Endothelial cell of umbilical vein (primary cell): ENCODE measurements around the gene TCERG1. TPM values are rescaled to one million over a fixed set of nuclear protein-coding genes. Genes with fewer than 3 reads are reported as not detected.
A peak's percentile ranks its signal among the peaks of the same experiment; 100 is the strongest.

Source experiments
- Bru-seq: library from RNA; stranded (reverse); fragments of 400-500 nt; gene quantifications from one replicate; lab custom pipeline; 2021; lab: Mats Ljungman, UMichigan
- BruChase-seq, 2 experiments: library from RNA; stranded (reverse); fragments of 400-500 nt; gene quantifications; one replicate each; lab custom pipeline; 2021; lab: Mats Ljungman, UMichigan
- BruUV-seq: library from RNA; stranded (reverse); fragments of 400-500 nt; replicated peaks from 2 replicates; lab custom pipeline; 2021; lab: Mats Ljungman, UMichigan
- CTCF ChIA-PET: fragments of 300-600, 350-600 bp; sonication (Branson Sonifier 250); formaldehyde crosslinking; loops from one replicate; lab custom pipeline; 2021; ENCODE audit warnings: antibody characterized with exemption, inconsistent platforms; lab: Charles Lee
- POLR2A ChIA-PET: fragments of 300-600, 350-600 bp; sonication (Branson Sonifier 250); formaldehyde crosslinking; loops from one replicate; lab custom pipeline; 2021; ENCODE audit warnings: antibody characterized with exemption, inconsistent platforms; lab: Charles Lee
- DNase-seq: peaks from one replicate; pipeline ENCODE4 v3.0.0-alpha.2; 2011; ENCODE audit warnings: low read depth, low spot score
- FAIRE-seq: peaks from 2 replicates; lab custom pipeline; 2011; peaks lifted over from hg19 to GRCh38; lab: Jason Lieb, UNC
- H2AFZ ChIP-seq: 2 replicates; pipeline ENCODE4 v1.6.0; 2012; ENCODE audit warnings: low read depth, low read length, control low read depth, inconsistent platforms
- H3K27ac ChIP-seq: 2 replicates; pipeline ENCODE4 v1.5.1; 2011; ENCODE audit warnings: low read depth, mild to moderate bottlenecking, control low read depth, low read length, moderate library complexity; ENCODE audit not compliant: insufficient read depth
- H3K27me3 ChIP-seq, 2 experiments: 2 replicates each; pipeline versions ENCODE4 v1.6.0 to v1.6.1; 2011; ENCODE audit warnings: low read length in 2 of 2, mixed read lengths in 1 of 2; ENCODE audit not compliant: control insufficient read depth in 2 of 2, insufficient read depth in 2 of 2
- H3K36me3 ChIP-seq, 2 experiments: 2 replicates in 1 of 2; 3 replicates in 1 of 2; pipeline ENCODE4 v1.5.1; 2011; ENCODE audit warnings: low read length in 2 of 2, mild to moderate bottlenecking in 1 of 2, moderate library complexity in 1 of 2; ENCODE audit not compliant: control insufficient read depth in 2 of 2, insufficient read depth in 2 of 2; ENCODE audit errors: extremely low read depth in 1 of 2
- H3K4me1 ChIP-seq: 3 replicates; pipeline ENCODE4 v1.5.1; 2011; ENCODE audit warnings: mild to moderate bottlenecking, low read length; ENCODE audit not compliant: control insufficient read depth, insufficient read depth; ENCODE audit errors: extremely low read depth
- H3K4me2 ChIP-seq: 2 replicates; pipeline ENCODE4 v1.6.1; 2011; ENCODE audit warnings: low read length, control low read depth, mixed read lengths; ENCODE audit not compliant: insufficient read depth
- H3K4me3 ChIP-seq, 3 experiments: fragments of 200-600 bp in 1 of 3; sonication (generic), shearing (Covaris generic) in 1 of 3; replicated peaks in 1 of 3; 2 replicates each; pipeline ENCODE4 v1.5.1; 2011 to 2016; ENCODE audit warnings: control low read depth in 3 of 3, low read length in 3 of 3, mild to moderate bottlenecking in 2 of 3, inconsistent platforms in 1 of 3, low read depth in 1 of 3, moderate library complexity in 1 of 3; ENCODE audit not compliant: insufficient read depth in 1 of 3
- H3K79me2 ChIP-seq: 2 replicates; pipeline ENCODE4 v1.6.0; 2012; ENCODE audit warnings: low read length, inconsistent platforms; ENCODE audit not compliant: control insufficient read depth, insufficient read depth
- H3K9ac ChIP-seq: replicated peaks from 2 replicates; pipeline ENCODE3; 2011; ENCODE audit warnings: low read length, control low read depth; ENCODE audit not compliant: insufficient read depth; ENCODE audit errors: extremely low read depth
- H3K9me1 ChIP-seq: replicated peaks from 3 replicates; pipeline ENCODE4 v1.6.0; 2011; ENCODE audit warnings: mild to moderate bottlenecking, low read length; ENCODE audit not compliant: control insufficient read depth, insufficient read depth; ENCODE audit errors: extremely low read depth
- H3K9me3 ChIP-seq: replicated peaks from 2 replicates; pipeline ENCODE4 v1.5.1; 2012; ENCODE audit warnings: low read length, inconsistent platforms; ENCODE audit not compliant: control insufficient read depth, insufficient read depth
- H4K20me1 ChIP-seq: replicated peaks from 2 replicates; pipeline ENCODE3; 2011; ENCODE audit warnings: mild to moderate bottlenecking, low read length; ENCODE audit not compliant: control insufficient read depth, insufficient read depth; ENCODE audit errors: extremely low read depth
- EZH2 ChIP-seq: IDR thresholded peaks from 2 replicates; pipeline ENCODE4 v1.6.1; 2012; ENCODE audit warnings: borderline replicate concordance, low read depth, mild to moderate bottlenecking, moderate library complexity, low read length, inconsistent platforms; ENCODE audit not compliant: severe bottlenecking
- FOS ChIP-seq: IDR thresholded peaks from 2 replicates; pipeline ENCODE4 v1.6.1; 2011; ENCODE audit warnings: mild to moderate bottlenecking, low read length, moderate library complexity, borderline replicate concordance; ENCODE audit not compliant: insufficient read depth
- JUN ChIP-seq: IDR thresholded peaks from 2 replicates; pipeline ENCODE4 v1.6.1; 2011; ENCODE audit warnings: borderline replicate concordance, low read depth; ENCODE audit not compliant: insufficient read length, insufficient read depth
- MAX ChIP-seq: IDR thresholded peaks from 2 replicates; pipeline ENCODE4 v1.6.1; 2011; ENCODE audit not compliant: insufficient read depth, insufficient read length
- MYC ChIP-seq: IDR thresholded peaks from one replicate; pipeline ENCODE4 v1.6.1; 2011; ENCODE audit warnings: mild to moderate bottlenecking, low read depth, low read length
- POLR2A ChIP-seq: IDR thresholded peaks from 2 replicates; pipeline ENCODE4 v1.6.1; 2012; ENCODE audit warnings: low read depth, mild to moderate bottlenecking, control low read depth, low read length
- POLR2AphosphoS5 ChIP-seq: IDR thresholded peaks from 2 replicates; pipeline ENCODE4 v1.6.1; 2012; ENCODE audit warnings: low read depth, mild to moderate bottlenecking, control low read depth, low read length, moderate library complexity; ENCODE audit not compliant: insufficient read depth
- dilution Hi-C: fragments of 300-500 bp; cut with MboI; formaldehyde crosslinking; loops from one replicate; pipeline ENCODE4 v1.15.0; 2019; ENCODE audit warnings: low sequenced_read_pairs; ENCODE audit not compliant: extremely low pct_ligation_motif_present
- intact Hi-C: fragments of 100-400 bp; cut with micrococcal nuclease; formaldehyde crosslinking; loops from one replicate; pipeline ENCODE4 v1.10.0; 2022
- long read RNA-seq: library from polyadenylated mRNA; stranded (forward); transcript quantifications from one replicate; pipeline ENCODE4 v2.0.0, GENCODE V29; 2021
- polyA minus RNA-seq, 3 experiments: library from RNA; depleted of rRNA, polyadenylated mRNA; stranded (reverse); fragments of >200 nt; gene quantifications; 1 replicate in 1 of 3; 2 replicates in 2 of 3; pipeline ENCODE4 v1.2.3, GENCODE V29; 2011
- polyA plus RNA-seq, 4 experiments: library from polyadenylated mRNA; depleted of rRNA in 3 of 4; stranded (reverse) in 3 of 4; unstranded in 1 of 4; fragments of >200 nt; gene quantifications; 2 replicates each; pipeline versions ENCODE4 v1.2.1 to v1.2.3, GENCODE V29; 2011 to 2012; ENCODE audit warnings: missing spikeins in 1 of 4
- total RNA-seq: library from RNA; stranded (reverse); gene quantifications from 2 replicates; pipeline ENCODE4 v1.2.3, GENCODE V29; 2021
- TF ChIP-seq, protein P1 (sequence below), 2 donors: IDR thresholded peaks; 1 replicate in 1 of 2; 2 replicates in 1 of 2; pipeline ENCODE4 v1.5.1; 2011; ENCODE audit warnings: low read length in 2 of 2, mild to moderate bottlenecking in 2 of 2, moderate library complexity in 2 of 2, control low read depth in 1 of 2, inconsistent platforms in 1 of 2, low read depth in 1 of 2; ENCODE audit not compliant: insufficient read depth in 1 of 2; ENCODE audit errors: extremely low read depth in 1 of 2

TCERG1 gene
- total RNA-seq, result 82.2 and 98.4 TPM in 2 replicates
- polyA plus RNA-seq, result 71.4 and 76.2 TPM in 2 replicates
- polyA plus RNA-seq (2011; cell fraction: cytosol; rRNA removed), result 34.1 and 36.6 TPM in 2 replicates
- 201 and 224 TPM in 2 replicates for polyA plus RNA-seq (2011; cell fraction: nucleus; rRNA removed)
- 44.2 and 57.4 TPM in 2 replicates for polyA plus RNA-seq (2012)
- 272 and 292 TPM in 2 replicates for polyA minus RNA-seq
- polyA minus RNA-seq (2011; cell fraction: cytosol; rRNA and poly(A)+ RNA removed), result 39.5 TPM
- polyA minus RNA-seq (2011; cell fraction: nucleus; rRNA and poly(A)+ RNA removed), result 299 and 407 TPM in 2 replicates
- percentile 97 among the genes with signal in this experiment for Bru-seq, nascent RNA
- percentile 94 among the genes with signal in this experiment for BruChase-seq, experiment 1, labeled RNA remaining after a 6-hour chase
- BruChase-seq, experiment 2, labeled RNA remaining after a 2-hour chase, result percentile 95 among the genes with signal in this experiment
- long read RNA-seq, full-length matches to known transcripts, result 13 of 44 reads
- long read RNA-seq, partial matches to known transcripts, result 21 of 44 reads
- long read RNA-seq, other reads (novel, unspliced or antisense), result 10 of 44 reads

GRCh38 chr5:146446861-146447733 is at the start of gene TCERG1:
Gene TCERG1, plus strand, starts transcription at chr5:146447333. Its CDS starts 17 bp downstream, at chr5:146447350.
- Histone ChIP-seq H3K27me3 (no peaks in the 10 kb centered on the region), H2AFZ (peak within 1 kb of the TSS; percentile 64), H4K20me1 (peaks cover 9% of the 10 kb centered on the region), H3K27ac (peak within 1 kb of the TSS; percentile 84), H3K4me2 (peak within 1 kb of the TSS; percentile 86), H3K4me3 (peak within 1 kb of the TSS; percentile 64 to 85 (median 85)), H3K79me2 (peaks cover 49% of the 10 kb centered on the region), H3K4me1 (peaks cover 16% of the 10 kb centered on the region), H3K9me1 (no peaks in the 10 kb centered on the region), H3K9me3 (no peaks in the 10 kb centered on the region), H3K36me3 (no peaks in the 10 kb centered on the region), H3K9ac (peak within 1 kb of the TSS; percentile 97)
- TF ChIP-seq, protein P1, sequence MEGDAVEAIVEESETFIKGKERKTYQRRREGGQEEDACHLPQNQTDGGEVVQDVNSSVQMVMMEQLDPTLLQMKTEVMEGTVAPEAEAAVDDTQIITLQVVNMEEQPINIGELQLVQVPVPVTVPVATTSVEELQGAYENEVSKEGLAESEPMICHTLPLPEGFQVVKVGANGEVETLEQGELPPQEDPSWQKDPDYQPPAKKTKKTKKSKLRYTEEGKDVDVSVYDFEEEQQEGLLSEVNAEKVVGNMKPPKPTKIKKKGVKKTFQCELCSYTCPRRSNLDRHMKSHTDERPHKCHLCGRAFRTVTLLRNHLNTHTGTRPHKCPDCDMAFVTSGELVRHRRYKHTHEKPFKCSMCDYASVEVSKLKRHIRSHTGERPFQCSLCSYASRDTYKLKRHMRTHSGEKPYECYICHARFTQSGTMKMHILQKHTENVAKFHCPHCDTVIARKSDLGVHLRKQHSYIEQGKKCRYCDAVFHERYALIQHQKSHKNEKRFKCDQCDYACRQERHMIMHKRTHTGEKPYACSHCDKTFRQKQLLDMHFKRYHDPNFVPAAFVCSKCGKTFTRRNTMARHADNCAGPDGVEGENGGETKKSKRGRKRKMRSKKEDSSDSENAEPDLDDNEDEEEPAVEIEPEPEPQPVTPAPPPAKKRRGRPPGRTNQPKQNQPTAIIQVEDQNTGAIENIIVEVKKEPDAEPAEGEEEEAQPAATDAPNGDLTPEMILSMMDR (IDR thresholded peaks at IDR 0.05; ENCODE audit: extremely low read depth in 1 of 2, insufficient read depth in 1 of 2, low read depth in 1 of 2, low read length in 2 of 2), result peak; percentile 71 to 88
- TF ChIP-seq EZH2 (no peak), POLR2A (peak; percentile 76), MAX (peak; percentile 98), MYC (peak; percentile 97), POLR2AphosphoS5 (peak; percentile 42), FOS (no peak), JUN (no peak)
- ChIA-PET CTCF (interaction anchor here (0.8 to 1.1 kb wide), 8 partner anchors 14 to 742 kb away, joined by 3 to 5 read pairs (median 4); no protein-coding TSS in a partner anchor), POLR2A (no interaction called here)
- DNase-seq, result peak; percentile 100
- dilution Hi-C loops (no loop called here), intact Hi-C loops (loop anchor here (1.0 kb wide), 2 partner anchors 244 to 265 kb away; partner anchors contain the start of genes LARS1 and RBM27)
- BruUV-seq, result TSS peak; percentile 62
- FAIRE-seq, result peak; percentile 98
